K562 (cell line): ENCODE data around the gene GLIS1. TPM values are rescaled to one million over a fixed set of nuclear protein-coding genes. Genes with fewer than 3 reads are reported as not detected.

Experiments used
- ATAC-seq: fragments of 200-7000 bp; cut with Tn5 transposase; 3 replicates; pipeline ENCODE4 v1.9.1; 2020; ENCODE audit warnings: moderate library complexity
- BruUV-seq: library from RNA; stranded (reverse); fragments of 400-500 nt; replicated peaks from 2 replicates; lab custom pipeline; 2021; lab: Mats Ljungman, UMichigan
- CTCF ChIA-PET: fragments of 300-600 bp; formaldehyde crosslinking; extraction: SDS; loops from one replicate; lab custom pipeline; 2021; ENCODE audit warnings: low intra/inter-chr PET ratio; lab: Yijun Ruan, JAX
- POLR2A ChIA-PET: fragments of 300-600, 350-650 bp; sonication (Branson Sonifier 250); formaldehyde crosslinking; extraction: SDS; loops from one replicate; lab custom pipeline; 2021; ENCODE audit warnings: antibody characterized with exemption, inconsistent platforms; lab: Yijun Ruan, JAX
- DNase-seq, 4 experiments: peaks; one replicate each; pipeline versions ENCODE4 v3.0.0 to v3.0.0-alpha.2; 2011 to 2018; ENCODE audit warnings: low spot score in 3 of 4, mixed read lengths in 3 of 4; ENCODE audit errors: extremely low read depth in 1 of 4
- FAIRE-seq: peaks from 2 replicates; lab custom pipeline; 2011; peaks lifted over from hg19 to GRCh38; lab: Jason Lieb, UNC
- H2AFZ ChIP-seq: 2 replicates; pipeline ENCODE4 v1.6.0; 2011; ENCODE audit warnings: low read depth, low read length, control low read depth, inconsistent platforms
- H3K27ac ChIP-seq: fragments of 200-600 bp; 3 replicates; pipeline ENCODE4 v1.8.0; 2011; ENCODE audit warnings: low read depth, mild to moderate bottlenecking, control low read depth, inconsistent platforms, low read length, moderate library complexity, mixed read lengths; ENCODE audit errors: extremely low read depth
- H3K27me3 ChIP-seq, 2 experiments: fragments of 300-600 bp in 1 of 2; 2 replicates in 1 of 2; 3 replicates in 1 of 2; pipeline versions ENCODE4 v1.6.0 to v1.8.0; 2011; ENCODE audit warnings: inconsistent platforms in 2 of 2, low read length in 2 of 2, mild to moderate bottlenecking in 1 of 2, mixed read lengths in 1 of 2, moderate library complexity in 1 of 2; ENCODE audit not compliant: control insufficient read depth in 2 of 2, insufficient read depth in 2 of 2
- H3K36me3 ChIP-seq: fragments of 300-600 bp; 3 replicates; pipeline ENCODE4 v1.8.0; 2011; ENCODE audit warnings: mild to moderate bottlenecking, low read length, inconsistent platforms; ENCODE audit not compliant: control insufficient read depth, insufficient read depth
- H3K4me1 ChIP-seq, 2 experiments: fragments of 200-600 bp in 1 of 2; replicated peaks in 1 of 2; 2 replicates in 1 of 2; 3 replicates in 1 of 2; pipeline versions ENCODE4 v1.5.1 to v1.8.0; 2011; ENCODE audit warnings: inconsistent platforms in 2 of 2, low read length in 2 of 2, mild to moderate bottlenecking in 1 of 2, mixed read lengths in 1 of 2, moderate library complexity in 1 of 2; ENCODE audit not compliant: control insufficient read depth in 2 of 2, insufficient read depth in 2 of 2
- H3K4me2 ChIP-seq: 2 replicates; pipeline ENCODE4 v1.6.1; 2011; ENCODE audit warnings: low read length, control low read depth, inconsistent platforms, mixed read lengths; ENCODE audit not compliant: insufficient read depth
- H3K4me3 ChIP-seq: fragments of 200-600 bp; sonication (generic), shearing (Covaris generic); 2 replicates; pipeline ENCODE4 v1.5.1; 2016; ENCODE audit warnings: control low read depth, inconsistent platforms
- H3K79me2 ChIP-seq: fragments of 200-600 bp; 3 replicates; pipeline ENCODE4 v1.8.0; 2011; ENCODE audit warnings: low read length, inconsistent platforms; ENCODE audit not compliant: control insufficient read depth, insufficient read depth
- H3K9ac ChIP-seq, 2 experiments: 2 replicates each; pipeline versions ENCODE4 v1.6.0 to v1.6.1; 2011; ENCODE audit warnings: low read depth in 2 of 2, low read length in 2 of 2, control low read depth in 1 of 2, inconsistent platforms in 1 of 2, mild to moderate bottlenecking in 1 of 2, mixed read lengths in 1 of 2; ENCODE audit not compliant: insufficient read depth in 1 of 2
- H3K9me1 ChIP-seq: one replicate; pipeline ENCODE4 v1.6.0; 2011; ENCODE audit warnings: inconsistent platforms, mild to moderate bottlenecking, low read length, moderate library complexity; ENCODE audit not compliant: control insufficient read depth, insufficient read depth
- H3K9me3 ChIP-seq: replicated peaks from 2 replicates; pipeline ENCODE4 v1.5.1; 2011; ENCODE audit warnings: low read depth, low read length, inconsistent platforms; ENCODE audit not compliant: control insufficient read depth, insufficient read depth
- H4K20me1 ChIP-seq: replicated peaks from 2 replicates; pipeline ENCODE4 v1.6.1; 2011; ENCODE audit warnings: low read length, inconsistent platforms, mixed read lengths; ENCODE audit not compliant: control insufficient read depth, insufficient read depth
- CHD1 ChIP-seq: fragments of 200-600 bp; sonication (generic); IDR thresholded peaks from one replicate; pipeline ENCODE4 v1.6.1; 2012; ENCODE audit warnings: mild to moderate bottlenecking, moderate library complexity, low read length, inconsistent platforms
- CREB1 ChIP-seq, 2 experiments: sonication (generic) in 1 of 2; formaldehyde crosslinking in 1 of 2; IDR thresholded peaks; 2 replicates each; pipeline versions ENCODE4 v1.6.1 to v1.8.0; 2012 to 2022; ENCODE audit warnings: inconsistent platforms in 1 of 2, mild to moderate bottlenecking in 1 of 2, missing genetic modification reagents in 1 of 2, moderate library complexity in 1 of 2
- HDGF ChIP-seq: fragments of 450-650 bp; IDR thresholded peaks from 2 replicates; pipeline ENCODE4 v1.6.1; 2016
- MTA1 ChIP-seq: fragments of 450-650 bp; IDR thresholded peaks from 2 replicates; pipeline ENCODE4 v1.6.1; 2017; ENCODE audit warnings: borderline replicate concordance
- NFYB ChIP-seq: IDR thresholded peaks from 2 replicates; pipeline ENCODE4 v1.6.1; 2011; ENCODE audit warnings: mild to moderate bottlenecking, moderate library complexity; ENCODE audit not compliant: insufficient read length; ENCODE audit errors: extremely low read depth
- ZC3H4 ChIP-seq: sonication (generic); formaldehyde crosslinking; IDR thresholded peaks from 2 replicates; pipeline ENCODE4 v1.9.0; 2021; ENCODE audit warnings: missing genetic modification reagents, borderline replicate concordance
- WGBS: fragments of 100-300 bp; shearing (Covaris generic); methylation state at CpG from one replicate; pipeline ENCODE4 v1.1.6; 2016; ENCODE audit warnings: low coverage, mixed read lengths; ENCODE audit not compliant: insufficient coverage; ENCODE audit errors: missing lambda C conversion rate; 5-methylcytosine and 5-hydroxymethylcytosine counted together
- in situ Hi-C: fragments of 300-500 bp; cut with MboI; formaldehyde crosslinking; loops from 4 replicates; pipeline ENCODE4 v1.15.0; 2018; ENCODE audit warnings: inconsistent platforms, mixed read lengths
- intact Hi-C: fragments of 100-400 bp; cut with micrococcal nuclease; formaldehyde crosslinking; loops from 2 replicates; pipeline ENCODE4 v1.14.2; 2022
- polyA plus RNA-seq, 8 experiments: library from polyadenylated mRNA; depleted of rRNA in 4 of 8; stranded (reverse) in 5 of 8; unstranded in 3 of 8; fragments of >200 nt; fragmentation: Nextera tagmentation in 2 of 8; fragmentation: Illumina TruSeq in 1 of 8; extraction: Ambion mirVana in 2 of 8; extraction: Trizol in 1 of 8; gene quantifications; 2 replicates each; pipeline versions ENCODE4 v1.2.1 to v1.2.3, GENCODE V29; 2011 to 2014; ENCODE audit warnings: inconsistent platforms in 1 of 8, missing spikeins in 1 of 8
- total RNA-seq, 7 experiments: library from RNA; depleted of rRNA in 6 of 7; stranded (reverse); fragments of >200 nt in 6 of 7; fragmentation: Illumina TruSeq in 2 of 7; extraction: Trizol in 2 of 7; gene quantifications; 2 replicates each; pipeline versions ENCODE4 v1.2.1 to v1.2.3, GENCODE V29; 2011 to 2021; ENCODE audit warnings: low replicate concordance in 1 of 7
- TF ChIP-seq, protein P1 (sequence below): fragments of 250-450 bp; sonication (Bioruptor Pico); IDR thresholded peaks from 2 replicates; pipeline ENCODE4 v1.8.0; 2022; ENCODE audit warnings: inconsistent platforms
- TF ChIP-seq, protein P2 (sequence below): fragments of 450-650 bp; IDR thresholded peaks from 2 replicates; pipeline ENCODE4 v1.6.1; 2016; ENCODE audit warnings: low read depth, mild to moderate bottlenecking, moderate library complexity
- TF ChIP-seq, protein P3 (sequence below): sonication (generic); formaldehyde crosslinking; IDR thresholded peaks from 2 replicates; pipeline ENCODE4 v1.8.1; 2023; ENCODE audit warnings: mild to moderate bottlenecking, missing genetic modification reagents
- TF ChIP-seq, protein P4 (sequence below): fragments of 250-450 bp; sonication (Bioruptor Pico); IDR thresholded peaks from 2 replicates; pipeline ENCODE4 v1.5.0; 2021; ENCODE audit warnings: mild to moderate bottlenecking, borderline replicate concordance
- TF ChIP-seq, protein P5 (sequence below): conservative IDR thresholded peaks from 2 replicates; pipeline ENCODE4 v1.6.1; 2011; ENCODE audit warnings: low read depth, mild to moderate bottlenecking, low read length; ENCODE audit not compliant: control insufficient read depth

GLIS1 gene
- total and polyA plus RNA-seq, 9 of the 15 experiments (the other 6 are each of a cell fraction or from before 2014, with no cell fraction given), result not detected

DNA sequence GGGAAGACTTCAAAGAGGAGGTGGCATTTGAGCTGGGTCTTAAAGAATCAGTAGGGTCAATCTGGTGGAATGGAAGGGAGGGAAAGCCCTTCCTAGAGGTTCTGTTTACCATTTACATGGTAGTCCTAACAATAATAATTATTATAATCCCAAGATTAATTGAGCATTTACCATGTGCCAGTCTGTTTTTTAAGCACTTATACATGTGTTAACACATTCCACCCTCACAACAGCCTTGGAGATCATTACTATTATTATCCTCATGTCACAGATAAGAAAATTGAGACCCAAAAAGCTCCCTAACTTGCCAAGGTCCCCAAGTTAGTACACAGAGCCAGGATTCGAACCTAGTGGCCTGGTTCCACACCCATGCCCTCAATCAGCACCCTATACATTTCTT, 10.8 kb downstream of the GLIS1 start:
- no TSS peak for BruUV-seq
- Histone ChIP-seq H4K20me1 (peaks cover 6% of the 10 kb centered on the region; the same call in 1 of the 2 replicates), H3K36me3 (no peaks in the 10 kb centered on the region), H3K27me3 (peaks cover 52 to 53% of the 10 kb centered on the region in 2 experiments), H3K9ac (no peak overlapping the region), H3K79me2 (no peaks in the 10 kb centered on the region), H2AFZ (no peak overlapping the region), H3K9me3 (no peaks in the 10 kb centered on the region), H3K4me2 (no peak overlapping the region), H3K9me1 (no peaks in the 10 kb centered on the region), H3K27ac (no peak overlapping the region), H3K4me1 (no peaks in the 10 kb centered on the region), H3K4me3 (no peak overlapping the region)
- no peak for ATAC-seq
- no peak for TF ChIP-seq NFYB
- TF ChIP-seq, protein P1, sequence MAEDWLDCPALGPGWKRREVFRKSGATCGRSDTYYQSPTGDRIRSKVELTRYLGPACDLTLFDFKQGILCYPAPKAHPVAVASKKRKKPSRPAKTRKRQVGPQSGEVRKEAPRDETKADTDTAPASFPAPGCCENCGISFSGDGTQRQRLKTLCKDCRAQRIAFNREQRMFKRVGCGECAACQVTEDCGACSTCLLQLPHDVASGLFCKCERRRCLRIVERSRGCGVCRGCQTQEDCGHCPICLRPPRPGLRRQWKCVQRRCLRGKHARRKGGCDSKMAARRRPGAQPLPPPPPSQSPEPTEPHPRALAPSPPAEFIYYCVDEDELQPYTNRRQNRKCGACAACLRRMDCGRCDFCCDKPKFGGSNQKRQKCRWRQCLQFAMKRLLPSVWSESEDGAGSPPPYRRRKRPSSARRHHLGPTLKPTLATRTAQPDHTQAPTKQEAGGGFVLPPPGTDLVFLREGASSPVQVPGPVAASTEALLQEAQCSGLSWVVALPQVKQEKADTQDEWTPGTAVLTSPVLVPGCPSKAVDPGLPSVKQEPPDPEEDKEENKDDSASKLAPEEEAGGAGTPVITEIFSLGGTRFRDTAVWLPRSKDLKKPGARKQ (CRISPR knock-in tag), result no peak
- TF ChIP-seq, protein P2, sequence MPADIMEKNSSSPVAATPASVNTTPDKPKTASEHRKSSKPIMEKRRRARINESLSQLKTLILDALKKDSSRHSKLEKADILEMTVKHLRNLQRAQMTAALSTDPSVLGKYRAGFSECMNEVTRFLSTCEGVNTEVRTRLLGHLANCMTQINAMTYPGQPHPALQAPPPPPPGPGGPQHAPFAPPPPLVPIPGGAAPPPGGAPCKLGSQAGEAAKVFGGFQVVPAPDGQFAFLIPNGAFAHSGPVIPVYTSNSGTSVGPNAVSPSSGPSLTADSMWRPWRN, result no peak
- no peak for TF ChIP-seq CHD1
- TF ChIP-seq, protein P3, sequence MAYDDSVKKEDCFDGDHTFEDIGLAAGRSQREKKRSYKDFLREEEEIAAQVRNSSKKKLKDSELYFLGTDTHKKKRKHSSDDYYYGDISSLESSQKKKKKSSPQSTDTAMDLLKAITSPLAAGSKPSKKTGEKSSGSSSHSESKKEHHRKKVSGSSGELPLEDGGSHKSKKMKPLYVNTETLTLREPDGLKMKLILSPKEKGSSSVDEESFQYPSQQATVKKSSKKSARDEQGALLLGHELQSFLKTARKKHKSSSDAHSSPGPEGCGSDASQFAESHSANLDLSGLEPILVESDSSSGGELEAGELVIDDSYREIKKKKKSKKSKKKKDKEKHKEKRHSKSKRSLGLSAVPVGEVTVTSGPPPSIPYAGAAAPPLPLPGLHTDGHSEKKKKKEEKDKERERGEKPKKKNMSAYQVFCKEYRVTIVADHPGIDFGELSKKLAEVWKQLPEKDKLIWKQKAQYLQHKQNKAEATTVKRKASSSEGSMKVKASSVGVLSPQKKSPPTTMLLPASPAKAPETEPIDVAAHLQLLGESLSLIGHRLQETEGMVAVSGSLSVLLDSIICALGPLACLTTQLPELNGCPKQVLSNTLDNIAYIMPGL (CRISPR knock-in tag), result no peak
- no peak for TF ChIP-seq CREB1 (IDR thresholded peaks at IDR 0.05)
- no peak for TF ChIP-seq CREB1 (CRISPR knock-in tag; IDR thresholded peaks at IDR 0.05)
- no peak for TF ChIP-seq HDGF
- TF ChIP-seq, protein P4, sequence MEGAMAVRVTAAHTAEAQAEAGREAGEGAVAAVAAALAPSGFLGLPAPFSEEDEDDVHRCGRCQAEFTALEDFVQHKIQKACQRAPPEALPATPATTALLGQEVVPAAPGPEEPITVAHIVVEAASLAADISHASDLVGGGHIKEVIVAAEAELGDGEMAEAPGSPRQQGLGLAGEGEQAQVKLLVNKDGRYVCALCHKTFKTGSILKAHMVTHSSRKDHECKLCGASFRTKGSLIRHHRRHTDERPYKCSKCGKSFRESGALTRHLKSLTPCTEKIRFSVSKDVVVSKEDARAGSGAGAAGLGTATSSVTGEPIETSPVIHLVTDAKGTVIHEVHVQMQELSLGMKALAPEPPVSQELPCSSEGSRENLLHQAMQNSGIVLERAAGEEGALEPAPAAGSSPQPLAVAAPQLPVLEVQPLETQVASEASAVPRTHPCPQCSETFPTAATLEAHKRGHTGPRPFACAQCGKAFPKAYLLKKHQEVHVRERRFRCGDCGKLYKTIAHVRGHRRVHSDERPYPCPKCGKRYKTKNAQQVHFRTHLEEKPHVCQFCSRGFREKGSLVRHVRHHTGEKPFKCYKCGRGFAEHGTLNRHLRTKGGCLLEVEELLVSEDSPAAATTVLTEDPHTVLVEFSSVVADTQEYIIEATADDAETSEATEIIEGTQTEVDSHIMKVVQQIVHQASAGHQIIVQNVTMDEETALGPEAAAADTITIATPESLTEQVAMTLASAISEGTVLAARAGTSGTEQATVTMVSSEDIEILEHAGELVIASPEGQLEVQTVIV, result no peak
- no peak for TF ChIP-seq ZC3H4 (CRISPR knock-in tag)
- no peak for TF ChIP-seq MTA1
- TF ChIP-seq, protein P5, sequence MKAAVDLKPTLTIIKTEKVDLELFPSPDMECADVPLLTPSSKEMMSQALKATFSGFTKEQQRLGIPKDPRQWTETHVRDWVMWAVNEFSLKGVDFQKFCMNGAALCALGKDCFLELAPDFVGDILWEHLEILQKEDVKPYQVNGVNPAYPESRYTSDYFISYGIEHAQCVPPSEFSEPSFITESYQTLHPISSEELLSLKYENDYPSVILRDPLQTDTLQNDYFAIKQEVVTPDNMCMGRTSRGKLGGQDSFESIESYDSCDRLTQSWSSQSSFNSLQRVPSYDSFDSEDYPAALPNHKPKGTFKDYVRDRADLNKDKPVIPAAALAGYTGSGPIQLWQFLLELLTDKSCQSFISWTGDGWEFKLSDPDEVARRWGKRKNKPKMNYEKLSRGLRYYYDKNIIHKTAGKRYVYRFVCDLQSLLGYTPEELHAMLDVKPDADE, result no peak
- ChIA-PET POLR2A (interaction anchor here (1.1 to 2.0 kb wide), 2 partner anchors 11 to 13 kb away, joined by 3 to 5 read pairs; partner anchors contain the start of gene GLIS1), CTCF (no interaction called here)
- in situ Hi-C loops (no loop called here), intact Hi-C loops (no loop called here)
- no peak for DNase-seq
- FAIRE-seq, result no peak
- WGBS, result 0% methylated on average over 1 of the region's 1 CpG
